ENCODE results near the gene NFRKB.
"Not testable (repeated sequence)": the region's sequence is repeated elsewhere in the genome, so short reads cannot be mapped to it uniquely, and the experiment has no call there.

The NFRKB gene

GRCh38 chr11:129894278-129895125, 876 bp downstream of the NFRKB start:
- peak; percentile 72 for FAIRE-seq
- DNase-seq (ENCODE audit: insufficient read length, low spot score) = peak; percentile 25

- DNase-seq (ENCODE audit: insufficient read length, low spot score) = no peak
- FAIRE-seq = no peak
Measured at GRCh38 chr11:129888451-129888850, 6.9 kb downstream of the NFRKB start.

GRCh38 chr11:129885381-129885780, 10.0 kb downstream of the NFRKB start:
- DNase-seq (ENCODE audit: insufficient read length, low spot score) (no peak), FAIRE-seq (no peak)

- DNase-seq (ENCODE audit: insufficient read length, low spot score) (no peak), FAIRE-seq (no peak)
Measured at GRCh38 chr11:129884581-129884980, 10.8 kb downstream of the NFRKB start.

GRCh38 chr11:129881570-129882170, 13.7 kb downstream of the NFRKB start:
- FAIRE-seq = no peak
- peak; percentile 24 for DNase-seq (ENCODE audit: insufficient read length, low spot score)

GRCh38 chr11:129880311-129880710, 15.1 kb downstream of the NFRKB start:
- DNase-seq (ENCODE audit: insufficient read length, low spot score) = no peak
- FAIRE-seq = no peak

GRCh38 chr11:129871914-129872313, 23.5 kb downstream of the NFRKB start:
- FAIRE-seq = no peak
- DNase-seq (ENCODE audit: insufficient read length, low spot score) = no peak

GRCh38 chr11:129868626-129869025, 26.8 kb downstream of the NFRKB start:
- FAIRE-seq; DNase-seq (ENCODE audit: insufficient read length, low spot score): not testable (repeated sequence)

GRCh38 chr11:129866311-129866710, 29.1 kb downstream of the NFRKB start:
- no peak for FAIRE-seq
- no peak for DNase-seq (ENCODE audit: insufficient read length, low spot score)

- no peak for DNase-seq (ENCODE audit: insufficient read length, low spot score)
- no peak for FAIRE-seq
Measured at GRCh38 chr11:129865701-129866100, 29.7 kb downstream of the NFRKB start.

- FAIRE-seq = no peak
- DNase-seq (ENCODE audit: insufficient read length, low spot score) = no peak
Measured at GRCh38 chr11:129864811-129865210, 30.6 kb downstream of the NFRKB start.

GRCh38 chr11:129861702-129862522, 33.5 kb downstream of the NFRKB start:
- FAIRE-seq (no peak), DNase-seq (ENCODE audit: insufficient read length, low spot score) (no peak)

- DNase-seq (ENCODE audit: insufficient read length, low spot score) (no peak), FAIRE-seq (no peak)
Measured at GRCh38 chr11:129856036-129856435, 39.3 kb downstream of the NFRKB start.

- FAIRE-seq = no peak
Measured at GRCh38 chr11:129855086-129855485, 40.3 kb downstream of the NFRKB start.

GRCh38 chr11:129854232-129854805, 41.1 kb downstream of the NFRKB start:
- FAIRE-seq (no peak), DNase-seq (ENCODE audit: insufficient read length, low spot score) (no peak)

More at GRCh38 chr11:129855086-129855485, 40.3 kb downstream of the NFRKB start:
- DNase-seq (ENCODE audit: insufficient read length, low spot score) = no peak

GRCh38 chr11:129853518-129854231, 41.7 kb downstream of the NFRKB start:
- FAIRE-seq = no peak
- no peak for DNase-seq (ENCODE audit: insufficient read length, low spot score)

GRCh38 chr11:129852125-129852740, 43.1 kb downstream of the NFRKB start:
- no peak for DNase-seq (ENCODE audit: insufficient read length, low spot score)
- no peak for FAIRE-seq

GRCh38 chr11:129849447-129850130, 45.8 kb downstream of the NFRKB start:
- DNase-seq (ENCODE audit: insufficient read length, low spot score) (no peak), FAIRE-seq (no peak)

- DNase-seq (ENCODE audit: insufficient read length, low spot score); FAIRE-seq: not testable (repeated sequence)
Measured at GRCh38 chr11:129847361-129847760, 48.0 kb downstream of the NFRKB start.
